ENCODE measurements around the gene OXSM.

DNA sequence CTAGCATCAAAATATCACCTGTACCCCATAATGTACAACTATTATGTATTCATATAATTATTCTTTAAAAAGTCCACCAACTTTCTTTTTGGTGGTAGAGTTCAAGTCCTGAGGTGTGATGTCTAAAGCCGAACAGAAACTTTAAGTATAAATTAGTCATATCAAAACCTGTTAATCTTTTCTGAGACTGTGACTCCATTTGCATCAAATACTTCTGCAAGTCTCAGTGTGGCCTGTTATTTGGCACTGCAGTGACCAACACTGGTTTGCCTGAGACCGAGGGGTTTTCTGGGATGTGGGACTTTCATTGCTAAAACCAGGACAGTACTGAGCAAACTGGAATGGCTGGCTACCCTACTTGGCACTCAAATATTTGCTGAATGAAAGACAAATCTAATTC, 14.0 kb upstream of the OXSM start:
- TF ChIP-seq CTCF (IDR thresholded peaks at IDR 0.05): no peak
- no peak for TF ChIP-seq POLR2A (IDR thresholded peaks at IDR 0.05)

Measured in heart left ventricle (tissue), 13 donors.